Mesothelial cell of epicardium (in vitro differentiated cells): Measurements from ENCODE around the gene SIRPD. TPM values are rescaled to one million over a fixed set of nuclear protein-coding genes. Genes with fewer than 3 reads are reported as not detected.
"Not testable (repeated sequence)": the region's sequence is repeated elsewhere in the genome, so short reads cannot be mapped to it uniquely, and the experiment has no call there.

ENCODE experiments used
- DNase-seq, 2 experiments: peaks; one replicate each; pipeline ENCODE4 v3.0.0; 2021; ENCODE audit warnings: low spot score in 2 of 2; ENCODE audit not compliant: unreplicated experiment in 2 of 2
- H3K27ac Mint-ChIP-seq: 2 replicates; pipeline ENCODE4 v1.8.0; 2021; ENCODE audit warnings: mixed read lengths
- H3K27me3 Mint-ChIP-seq: 2 replicates; pipeline ENCODE4 v1.8.0; 2021; ENCODE audit warnings: low read depth, mixed read lengths
- H3K36me3 Mint-ChIP-seq: 2 replicates; pipeline ENCODE4 v1.8.0; 2021; ENCODE audit warnings: mixed read lengths
- H3K4me1 Mint-ChIP-seq: 2 replicates; pipeline ENCODE4 v1.8.0; 2021; ENCODE audit warnings: mixed read lengths
- H3K4me3 Mint-ChIP-seq: 2 replicates; pipeline ENCODE4 v1.8.0; 2021; ENCODE audit warnings: mild to moderate bottlenecking, moderate library complexity, mixed read lengths
- H3K9me3 Mint-ChIP-seq: 2 replicates; pipeline ENCODE4 v1.8.0; 2021; ENCODE audit warnings: mixed read lengths
- CTCF ChIP-seq: fragments of 200-600 bp; sonication (generic); IDR thresholded peaks from one replicate; pipeline ENCODE4 v1.5.0; 2021; ENCODE audit warnings: antibody characterized with exemption; ENCODE audit not compliant: unreplicated experiment
- total RNA-seq: library from RNA; stranded (reverse); gene quantifications from 3 replicates; pipeline ENCODE4 v1.2.1, GENCODE V29; 2021

The SIRPD gene
- total RNA-seq, 1 donor from 2014 or later: not detected

- DNase-seq: peak in 1 of 2 experiments; percentile 53
- Mint-ChIP-seq H3K4me3 (no peak overlapping the region), H3K4me1 (peaks cover 4% of the 10 kb centered on the region), H3K27ac (no peak overlapping the region), H3K27me3 (peaks cover 40% of the 10 kb centered on the region), H3K9me3 (peaks cover 33% of the 10 kb centered on the region), H3K36me3 (no peaks in the 10 kb centered on the region)
- TF ChIP-seq CTCF: peak; percentile 33
Observed at GRCh38 chr20:1503564-1504227, 53.8 kb downstream of the SIRPD start.

- peaks cover 4% of the 10 kb centered on the region for H3K4me1 Mint-ChIP-seq
- H3K4me3 Mint-ChIP-seq: no peak overlapping the region
- H3K27me3 Mint-ChIP-seq: peaks cover 19% of the 10 kb centered on the region
- peaks cover 54% of the 10 kb centered on the region for H3K9me3 Mint-ChIP-seq
- no peak for DNase-seq
- no peak for TF ChIP-seq CTCF
- no peaks in the 10 kb centered on the region for H3K36me3 Mint-ChIP-seq
- no peak overlapping the region for H3K27ac Mint-ChIP-seq
Observed at GRCh38 chr20:1500496-1500895, 57.0 kb downstream of the SIRPD start.

DNA sequence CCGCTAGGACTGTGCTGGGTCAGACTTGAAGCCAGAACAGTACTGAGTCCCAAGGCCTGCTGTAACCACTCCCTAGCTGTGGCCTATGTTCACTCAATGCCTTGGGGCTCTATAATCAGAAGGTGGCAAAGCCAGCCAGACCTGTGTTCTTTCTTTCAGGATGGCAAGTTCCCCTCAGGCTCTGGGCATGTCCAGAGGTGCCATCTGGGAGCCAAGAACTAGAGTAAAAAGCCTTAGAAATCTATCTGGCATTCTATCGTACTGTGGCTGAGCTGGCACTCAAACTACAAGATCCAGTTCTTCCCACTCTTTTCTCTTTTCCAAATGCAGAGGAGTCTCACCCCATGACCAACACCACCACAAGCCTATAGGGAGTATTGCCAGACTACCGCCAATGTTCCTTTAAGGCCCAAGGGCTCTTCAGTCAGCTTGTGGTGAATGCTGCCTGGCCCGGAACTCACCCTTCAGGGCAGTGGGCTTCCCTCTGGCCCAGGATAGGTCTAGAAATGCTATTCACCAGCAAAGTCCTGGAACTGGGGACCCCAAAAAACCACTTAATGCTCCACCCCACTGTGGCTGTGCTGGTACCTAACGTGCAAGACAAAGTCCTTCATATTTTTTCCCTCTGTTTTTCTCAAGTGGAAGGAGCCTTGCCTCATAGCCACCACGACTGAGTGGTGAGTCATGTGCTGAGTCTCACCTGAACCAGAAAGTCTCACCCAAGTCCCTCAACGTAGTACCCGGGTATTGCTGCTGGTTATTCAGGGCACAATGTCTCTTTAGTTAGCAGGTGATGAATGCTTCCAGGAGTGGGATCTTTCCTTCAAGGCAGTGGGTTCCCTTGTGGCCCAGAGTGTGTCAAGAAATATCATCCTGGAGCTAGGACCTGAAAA lies 57.7 kb downstream of the SIRPD start:
- TF ChIP-seq CTCF: no peak
- no peak overlapping the region for H3K4me3 Mint-ChIP-seq
- H3K9me3 Mint-ChIP-seq: peaks cover 54% of the 10 kb centered on the region
- no peak for DNase-seq
- peaks cover 4% of the 10 kb centered on the region for H3K4me1 Mint-ChIP-seq
- peaks cover 20% of the 10 kb centered on the region for H3K27me3 Mint-ChIP-seq
- H3K27ac Mint-ChIP-seq: no peak overlapping the region
- H3K36me3 Mint-ChIP-seq: no peaks in the 10 kb centered on the region

DNA sequence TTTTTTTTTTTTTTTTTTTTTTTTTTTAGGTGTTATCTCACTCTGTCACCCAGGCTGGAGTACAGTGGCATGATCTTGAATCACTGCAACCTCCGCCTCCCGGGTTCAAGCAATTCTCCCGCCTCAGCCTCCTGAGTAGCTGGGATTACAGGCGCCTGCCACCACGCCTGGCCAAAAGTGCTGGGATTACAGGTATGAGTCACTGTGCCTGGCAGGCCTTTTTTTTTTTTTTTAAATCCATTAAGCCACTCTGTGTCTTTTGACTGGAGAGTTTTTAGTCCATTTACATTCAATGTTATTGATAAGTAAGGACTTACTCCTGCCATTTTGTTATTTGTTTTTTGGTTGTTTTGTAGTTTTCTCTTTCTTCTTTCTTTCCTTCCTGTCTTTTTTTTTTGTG lies 60.1 kb downstream of the SIRPD start:
- peaks cover 43% of the 10 kb centered on the region for H3K9me3 Mint-ChIP-seq

GRCh38 chr20:1496930-1497329 lies 60.6 kb downstream of the SIRPD start:
- no peak overlapping the region for H3K4me3 Mint-ChIP-seq
- H3K9me3 Mint-ChIP-seq: peaks cover 40% of the 10 kb centered on the region
- peaks cover 4% of the 10 kb centered on the region for H3K4me1 Mint-ChIP-seq
- DNase-seq: no peak
- H3K27ac Mint-ChIP-seq: no peak overlapping the region
- no peaks in the 10 kb centered on the region for H3K36me3 Mint-ChIP-seq
- no peak for TF ChIP-seq CTCF
- H3K27me3 Mint-ChIP-seq: peaks cover 26% of the 10 kb centered on the region

More for the DNA sequence above, 60.1 kb downstream of the SIRPD start:
- not testable (repeated sequence) for H3K36me3 Mint-ChIP-seq, H3K27ac Mint-ChIP-seq, H3K4me1 Mint-ChIP-seq, H3K4me3 Mint-ChIP-seq, DNase-seq
- H3K27me3 Mint-ChIP-seq: peaks cover 26% of the 10 kb centered on the region

- no peak for DNase-seq
- Mint-ChIP-seq H3K9me3 (peaks cover 24% of the 10 kb centered on the region), H3K27me3 (peaks cover 43% of the 10 kb centered on the region), H3K4me1 (no peaks in the 10 kb centered on the region), H3K4me3 (no peak overlapping the region), H3K27ac (no peak overlapping the region), H3K36me3 (no peaks in the 10 kb centered on the region)
- no peak for TF ChIP-seq CTCF
Observed at GRCh38 chr20:1494436-1494835, 63.1 kb downstream of the SIRPD start.
